HG02571 (cell line): ENCODE results near the gene MTMR12.
A peak's percentile ranks its signal among the peaks of the same experiment; 100 is the strongest.

ENCODE experiments used
- ATAC-seq: cut with Tn5 transposase; IDR thresholded peaks from one replicate; pipeline ENCODE4 v1.9.1; 2021; ENCODE audit warnings: mild to moderate bottlenecking, moderate library complexity; ENCODE audit not compliant: unreplicated experiment

The MTMR12 gene

GRCh38 chr5:32279786-32280185, 33.0 kb downstream of the MTMR12 start:
- no peak for ATAC-seq

GRCh38 chr5:32279223-32279622, 33.5 kb downstream of the MTMR12 start:
- no peak for ATAC-seq

DNA sequence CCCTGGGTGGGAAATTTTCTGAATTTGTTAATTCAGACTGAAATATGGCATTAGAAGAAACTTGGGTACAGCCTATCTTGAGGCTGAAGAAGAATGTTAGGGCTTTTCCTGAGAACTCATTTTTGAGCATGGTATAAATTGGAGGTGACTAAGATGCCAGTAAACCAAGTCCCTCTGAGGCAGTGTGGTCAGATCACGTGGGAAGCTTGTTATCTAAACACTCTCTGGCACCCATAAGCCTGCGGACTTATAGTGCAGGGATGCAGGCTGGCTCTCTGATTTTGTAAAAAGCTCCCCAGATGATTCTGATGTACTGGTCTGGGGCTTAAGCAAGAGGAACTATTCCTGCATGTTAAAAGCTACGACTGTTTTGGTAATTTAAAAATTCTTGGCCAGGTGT, 34.3 kb downstream of the MTMR12 start:
- no peak for ATAC-seq

GRCh38 chr5:32277798-32278197, 34.9 kb downstream of the MTMR12 start:
- no peak for ATAC-seq

GRCh38 chr5:32276173-32276853, 36.4 kb downstream of the MTMR12 start:
- ATAC-seq, result no peak

- ATAC-seq, result no peak
These were observed 37.4 kb downstream of the MTMR12 start for GRCh38 chr5:32275396-32275741.

- no peak for ATAC-seq
These were observed 38.0 kb downstream of the MTMR12 start for GRCh38 chr5:32274548-32275395.

DNA sequence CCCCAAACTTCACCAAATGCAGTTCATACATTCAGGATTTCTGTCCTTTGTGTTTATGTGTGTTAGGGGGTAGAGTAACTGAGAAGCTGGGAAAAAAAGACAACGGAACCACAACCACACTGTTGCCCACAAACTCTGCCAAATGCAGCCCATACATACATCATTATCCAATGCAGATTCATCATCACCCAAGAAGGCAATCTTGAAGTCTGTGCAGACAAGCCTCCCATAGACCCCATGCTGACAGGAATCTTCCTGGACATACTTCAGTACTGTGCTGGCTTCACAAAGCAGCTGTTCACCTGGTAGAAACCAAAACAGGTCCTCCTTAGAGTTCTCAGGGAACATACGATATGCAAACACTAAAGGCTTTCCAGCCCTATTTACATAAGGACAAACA, 38.9 kb downstream of the MTMR12 start:
- no peak for ATAC-seq

- ATAC-seq, result no peak
These were observed 40.0 kb downstream of the MTMR12 start for GRCh38 chr5:32272746-32273145.

DNA sequence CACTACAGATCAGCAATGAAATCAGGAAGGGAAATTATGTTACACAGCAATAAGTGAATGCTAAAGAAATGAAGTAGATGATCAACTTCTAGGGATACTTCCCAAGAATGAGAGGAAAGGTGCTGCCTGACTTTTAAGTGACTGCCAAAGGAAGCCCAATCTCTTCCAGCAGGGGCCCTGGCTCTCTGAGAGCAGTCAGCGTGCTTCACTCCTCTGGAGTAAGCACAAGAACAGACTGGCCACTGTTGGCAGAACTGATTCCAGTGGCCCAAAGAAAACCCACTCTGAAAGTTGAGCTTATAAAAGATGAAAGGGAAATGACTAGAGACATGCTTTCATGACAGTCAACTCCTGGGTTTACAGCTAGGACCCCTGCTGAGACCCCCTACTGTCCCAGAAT, 41.8 kb downstream of the MTMR12 start:
- ATAC-seq, result no peak

DNA sequence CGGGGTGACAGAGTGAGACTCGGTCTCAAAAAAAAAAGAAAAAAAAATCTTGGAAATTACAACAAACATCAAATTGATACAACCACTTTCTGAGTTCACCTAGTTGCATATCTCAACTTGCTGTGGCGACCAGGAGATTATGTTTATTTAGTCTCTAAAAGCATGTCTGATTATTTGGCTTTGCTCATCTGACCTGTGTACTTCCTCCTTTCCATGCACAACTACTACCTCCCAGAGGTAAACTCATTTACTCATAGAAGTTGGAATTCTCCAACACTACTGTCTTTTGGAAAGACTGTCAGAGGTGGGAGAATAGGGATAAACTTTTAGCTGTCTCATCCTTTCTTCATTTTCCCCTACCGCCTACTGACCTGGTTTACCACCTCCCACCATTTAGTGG, 42.6 kb downstream of the MTMR12 start:
- ATAC-seq, result no peak

DNA sequence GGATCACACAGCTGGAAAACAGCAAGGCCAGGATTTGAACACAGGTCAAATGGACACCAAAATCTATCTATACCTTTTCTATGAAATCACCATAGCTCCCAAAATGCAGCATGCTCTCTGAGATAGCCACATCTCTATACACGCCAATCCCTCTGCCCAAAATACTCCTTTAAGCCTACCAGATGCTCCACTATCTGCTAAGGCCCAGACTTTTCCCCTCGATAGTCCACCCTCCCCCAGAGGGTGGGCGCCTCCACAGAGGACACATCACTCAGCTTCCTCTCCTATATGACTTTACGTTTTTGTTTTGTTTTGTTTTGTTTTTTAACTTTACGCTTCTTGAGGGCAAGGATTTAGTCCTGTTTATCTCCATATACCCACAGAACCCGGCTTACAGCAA, 46.8 kb downstream of the MTMR12 start:
- no peak for ATAC-seq

DNA sequence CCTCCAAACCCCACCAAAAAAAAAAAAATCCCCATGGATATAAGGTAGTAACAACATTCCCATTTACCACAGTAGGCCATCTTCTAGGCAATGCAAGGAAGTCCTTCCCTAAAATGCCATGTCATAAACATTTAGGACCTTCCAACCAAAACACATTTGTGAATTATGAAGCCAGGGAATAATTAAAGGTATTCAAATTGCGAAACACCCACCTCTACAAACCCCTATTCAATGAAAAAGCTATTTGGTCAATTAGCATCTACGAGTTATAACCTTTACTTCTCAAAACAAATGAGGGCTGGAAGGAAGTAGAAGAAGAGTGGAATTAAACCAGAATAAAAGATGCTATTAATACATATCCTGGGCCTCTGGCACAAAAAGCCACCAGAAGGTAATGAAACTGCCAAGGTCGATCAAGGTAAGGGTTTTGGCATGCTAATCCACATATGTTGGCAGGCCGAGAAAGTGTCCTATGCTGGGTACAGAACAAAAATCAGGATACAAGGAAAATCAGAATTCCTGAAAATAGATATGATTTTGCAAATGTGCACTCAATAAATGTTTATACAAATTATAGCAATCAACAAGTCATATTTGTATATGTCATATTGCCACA, 47.7 kb downstream of the MTMR12 start:
- no peak for ATAC-seq

DNA sequence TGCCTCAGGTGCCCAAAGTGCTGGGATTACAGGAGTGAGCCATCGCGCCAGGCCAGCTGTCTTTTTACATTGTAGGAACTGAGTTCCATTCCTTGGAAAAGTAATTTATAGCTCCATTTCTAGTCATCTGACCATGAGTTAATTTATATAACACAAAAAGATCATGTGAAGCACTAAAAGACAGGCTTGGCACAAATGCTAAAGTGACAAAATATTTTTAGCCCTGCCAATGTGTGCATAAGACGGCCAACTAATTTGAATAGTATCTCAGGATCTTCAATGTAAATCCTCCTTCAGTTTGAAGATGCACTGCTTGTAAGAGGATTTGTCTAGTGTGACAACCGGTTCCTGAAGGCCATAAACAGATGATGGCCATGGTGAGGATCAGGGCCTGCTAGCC, 49.1 kb downstream of the MTMR12 start:
- ATAC-seq, result no peak

DNA sequence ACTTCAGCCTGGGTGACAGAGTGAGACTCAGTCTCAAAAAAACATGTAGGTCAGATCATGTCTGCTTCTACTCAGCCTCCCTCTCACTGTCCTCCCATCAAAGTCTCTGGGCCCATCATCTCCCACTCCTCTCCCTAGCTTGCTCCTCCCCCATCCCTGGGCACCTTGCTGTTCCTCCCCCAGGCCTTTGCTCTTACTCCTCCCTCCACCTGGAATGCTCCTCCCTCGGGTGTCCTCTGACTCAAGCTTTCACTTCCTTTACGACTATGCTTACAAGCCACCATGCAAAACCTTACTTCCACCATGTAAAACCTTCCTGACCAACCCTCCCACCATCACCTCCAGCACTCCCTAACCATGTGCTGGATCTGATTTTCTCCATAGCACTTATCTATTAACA, 51.5 kb downstream of the MTMR12 start:
- peak; percentile 72 for ATAC-seq

GRCh38 chr5:32259033-32259432, 53.7 kb downstream of the MTMR12 start:
- ATAC-seq, result no peak

DNA sequence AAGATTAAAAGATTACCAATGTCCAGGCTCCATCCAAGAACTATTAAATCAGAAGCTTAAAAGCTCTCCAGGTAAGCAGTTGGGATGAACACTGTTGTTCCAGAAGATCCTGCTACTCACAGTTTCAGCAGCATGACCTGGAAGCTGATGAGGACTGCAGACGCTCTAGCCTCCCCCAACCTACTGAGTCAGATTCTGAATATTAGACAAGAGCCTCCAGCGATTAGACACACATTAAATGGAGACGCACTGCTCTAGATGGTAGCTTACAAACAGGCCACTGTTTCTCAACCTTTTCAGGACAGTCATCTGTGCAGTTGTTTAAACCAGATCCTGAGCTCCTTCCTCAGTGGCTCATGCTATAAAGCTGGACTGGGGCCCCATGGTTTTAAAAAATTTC, 54.3 kb downstream of the MTMR12 start:
- no peak for ATAC-seq

DNA sequence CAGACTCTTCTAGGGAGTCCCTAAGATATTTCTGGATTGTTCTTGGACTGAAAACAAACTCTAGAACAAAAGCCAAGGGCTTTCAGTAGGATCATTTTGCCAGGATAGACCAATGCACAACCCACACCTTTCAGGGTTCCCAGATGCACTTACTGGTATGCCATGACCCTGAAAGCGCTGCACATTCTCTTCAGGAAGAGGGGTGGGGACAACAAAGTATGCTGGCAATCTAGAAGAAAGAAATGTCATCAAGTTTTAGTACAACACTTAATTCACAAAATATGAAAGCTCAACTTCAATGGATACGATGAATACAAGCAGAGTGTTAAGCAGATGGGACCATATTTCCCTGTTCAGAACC, 57.2 kb downstream of the MTMR12 start:
- ATAC-seq, result no peak

GRCh38 chr5:32254881-32255539, 57.7 kb downstream of the MTMR12 start:
- no peak for ATAC-seq

DNA sequence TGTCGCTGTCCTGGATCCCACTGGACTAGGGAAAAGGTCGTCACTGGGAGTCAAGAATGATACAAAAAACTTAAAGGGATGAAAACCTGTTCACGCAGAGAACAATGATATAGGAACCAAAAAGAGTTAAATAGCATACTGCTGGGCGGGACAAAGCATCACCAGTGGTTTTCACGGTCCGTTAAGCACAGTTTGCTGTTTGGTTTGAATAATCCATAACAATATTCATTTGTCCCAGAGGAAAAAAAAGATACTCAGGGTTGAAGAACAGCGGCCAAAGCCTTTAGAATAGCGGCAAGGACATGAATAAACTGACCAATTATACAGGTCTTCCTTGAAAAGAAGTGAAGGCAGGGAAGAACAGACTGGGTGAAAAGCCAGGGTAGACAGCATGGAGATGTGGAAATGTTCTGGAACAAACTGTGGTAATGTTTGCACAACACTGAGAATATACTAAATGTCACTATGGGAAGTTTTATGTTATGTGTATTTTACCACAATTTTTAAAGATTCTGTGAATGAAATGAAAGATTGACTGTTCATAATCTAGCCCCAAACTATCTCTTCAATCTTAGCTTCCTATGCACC, 60.8 kb downstream of the MTMR12 start:
- no peak for ATAC-seq

DNA sequence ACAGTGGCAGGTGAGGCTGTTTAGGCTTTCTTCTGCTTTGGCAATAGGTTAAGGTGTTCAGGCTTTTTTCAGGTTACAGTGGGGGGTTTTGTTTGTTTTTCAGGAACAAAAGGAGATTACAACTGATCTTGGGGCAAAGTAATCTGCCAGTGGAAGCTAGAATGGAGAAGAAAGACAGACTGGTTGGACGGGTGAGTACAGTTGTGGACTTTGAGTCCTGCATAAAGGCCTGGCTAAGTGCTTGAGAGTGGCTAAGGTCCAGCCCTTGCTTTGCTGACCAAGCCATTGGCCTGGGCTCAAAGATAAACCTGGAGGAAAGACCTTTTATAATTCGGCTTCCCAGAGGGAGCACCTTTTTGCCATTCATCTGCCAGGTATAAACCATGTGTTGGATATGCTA, 63.1 kb downstream of the MTMR12 start:
- ATAC-seq, result no peak
